Right renal cortex interstitium (tissue), 3 donors: ENCODE data around the gene TTBK1. TPM values are rescaled to one million over a fixed set of nuclear protein-coding genes. Genes with fewer than 3 reads are reported as not detected.

Source experiments
- DNase-seq, 3 donors: peaks; one replicate each; pipeline ENCODE4 v3.0.0-alpha.2; 2013; ENCODE audit warnings: low read depth in 3 of 3, low spot score in 2 of 3
- polyA plus RNA-seq, 3 donors: library from polyadenylated mRNA; unstranded; fragments of 120-200 nt; gene quantifications; one replicate each; pipeline ENCODE4 v1.2.1, GENCODE V29; 2013; ENCODE audit not compliant: insufficient read length in 3 of 3

The TTBK1 gene
- polyA plus RNA-seq, 3 donors: 0.27 to 0.29 (median 0.28) TPM

DNA sequence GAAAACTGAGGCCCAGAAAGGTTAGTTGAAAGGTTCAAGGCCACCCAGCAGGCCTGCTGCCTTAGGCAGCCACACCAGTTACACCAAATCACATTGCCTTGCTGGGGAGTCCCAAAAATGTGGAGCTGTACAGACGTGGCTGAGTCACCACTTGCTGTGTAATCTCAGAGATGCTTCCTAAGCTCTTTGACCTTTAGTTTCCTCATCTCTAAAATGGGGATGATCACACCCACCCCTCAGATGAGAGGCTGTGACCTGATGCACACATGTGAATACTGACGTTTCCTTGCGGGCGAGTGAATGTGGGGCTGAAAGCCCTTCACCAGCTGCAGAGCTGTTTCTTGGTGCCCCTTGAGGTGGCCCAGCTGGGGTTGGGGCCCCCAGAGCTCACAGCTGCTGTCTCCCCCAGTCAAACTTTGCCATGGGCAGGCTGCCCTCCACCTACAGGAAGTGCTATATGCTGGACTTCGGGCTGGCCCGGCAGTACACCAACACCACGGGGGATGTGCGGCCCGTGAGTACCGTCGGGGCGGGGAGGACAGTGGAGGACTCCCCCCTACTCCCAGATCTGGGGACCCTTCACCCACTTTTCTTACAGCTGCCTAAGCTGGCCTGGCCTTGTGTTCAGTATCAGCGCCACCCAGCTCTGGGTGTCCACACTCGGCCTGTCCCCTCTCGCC, 11.0 kb downstream of the TTBK1 start:
- DNase-seq: no peak

- DNase-seq: no peak
Observed at GRCh38 chr6:43254846-43255245, 11.6 kb downstream of the TTBK1 start.

- no peak for DNase-seq
Observed at GRCh38 chr6:43255408-43256054, 12.2 kb downstream of the TTBK1 start.

DNA sequence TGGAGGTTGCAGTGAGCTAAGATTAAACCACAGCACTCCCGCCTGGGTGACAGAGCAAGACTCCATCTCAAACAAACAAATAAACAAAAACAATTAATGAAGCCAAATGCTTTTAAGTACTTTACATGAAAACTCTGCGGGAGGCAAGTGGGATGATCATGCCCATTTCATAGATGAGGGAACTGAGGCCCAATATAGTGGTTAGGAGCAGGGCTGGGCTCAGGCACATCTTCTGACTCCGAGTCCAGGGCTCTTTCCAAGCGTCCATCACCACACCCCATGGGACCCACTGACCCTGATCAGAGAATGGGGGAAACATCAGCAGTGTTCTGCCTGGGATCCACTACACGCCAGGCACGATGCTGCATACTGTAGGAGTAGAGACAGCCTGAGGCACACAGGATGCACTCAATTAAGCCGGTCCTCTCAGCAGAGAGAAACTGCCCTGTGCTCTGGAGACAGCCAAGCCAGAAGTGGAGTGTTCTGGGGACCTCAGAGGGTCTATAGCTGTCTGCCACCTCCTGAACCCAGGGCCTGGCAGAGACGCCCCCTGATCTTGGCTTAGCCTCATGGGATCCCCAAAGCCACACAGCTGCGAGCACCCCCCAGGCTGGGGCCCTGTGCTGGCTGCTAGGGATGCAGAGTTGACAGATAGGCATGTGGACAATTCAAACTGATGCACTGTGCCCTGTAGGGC, 13.5 kb downstream of the TTBK1 start:
- no peak for DNase-seq

GRCh38 chr6:43257367-43258145, 14.3 kb downstream of the TTBK1 start:
- DNase-seq: no peak

DNA sequence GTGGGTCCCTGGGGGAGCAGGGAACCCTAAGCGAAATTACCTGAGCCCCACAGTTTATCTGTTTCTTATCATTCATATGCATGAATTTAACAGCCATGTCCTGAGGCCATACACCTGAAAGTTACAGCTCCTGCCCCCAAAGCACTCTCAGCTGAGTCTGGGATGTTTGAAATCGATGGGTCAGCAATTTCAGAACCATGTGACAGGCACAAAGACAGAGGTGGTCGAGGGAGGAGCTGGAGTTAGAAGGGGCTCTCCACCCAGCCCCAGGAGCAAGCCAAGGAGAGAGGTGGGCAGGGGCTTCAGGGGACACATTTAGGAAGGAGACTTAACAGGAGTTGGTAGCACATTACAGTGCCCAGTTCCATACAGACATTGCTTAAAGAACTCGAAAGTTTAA, 14.9 kb downstream of the TTBK1 start:
- DNase-seq: no peak

DNA sequence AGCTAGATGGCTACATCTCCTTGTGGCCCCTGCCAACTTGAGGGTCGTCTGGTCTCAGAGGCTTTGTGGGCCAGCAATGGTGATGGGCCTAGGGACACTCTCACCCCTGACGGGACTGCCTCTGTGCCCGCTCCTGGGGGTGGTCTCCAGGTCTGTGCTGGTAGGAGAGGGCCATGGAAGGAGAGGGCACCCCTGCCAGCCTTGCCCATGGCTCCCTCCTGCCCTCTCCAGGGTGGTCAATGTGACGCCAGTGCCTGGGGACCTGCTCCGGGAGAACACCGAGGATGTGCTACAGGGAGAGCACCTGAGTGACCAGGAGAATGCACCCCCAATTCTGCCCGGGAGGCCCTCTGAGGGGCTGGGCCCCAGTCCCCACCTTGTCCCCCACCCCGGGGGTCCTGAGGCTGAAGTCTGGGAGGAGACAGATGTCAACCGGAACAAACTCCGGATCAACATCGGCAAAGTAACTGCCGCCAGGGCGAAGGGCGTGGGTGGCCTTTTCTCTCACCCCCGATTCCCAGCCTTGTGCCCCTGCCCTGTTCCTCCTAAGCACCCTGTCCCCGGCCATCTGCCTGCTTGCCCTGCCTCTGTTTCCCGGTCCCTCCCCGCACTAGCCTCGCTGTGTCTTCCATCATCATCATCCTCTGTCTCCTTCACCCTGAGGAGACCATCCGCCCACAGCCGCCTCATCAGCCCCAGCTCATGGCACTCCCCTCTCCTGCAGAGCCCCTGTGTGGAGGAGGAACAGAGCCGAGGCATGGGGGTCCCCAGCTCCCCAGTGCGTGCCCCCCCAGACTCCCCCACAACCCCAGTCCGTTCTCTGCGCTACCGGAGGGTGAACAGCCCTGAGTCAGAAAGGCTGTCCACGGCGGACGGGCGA, 15.8 kb downstream of the TTBK1 start:
- no peak for DNase-seq

DNA sequence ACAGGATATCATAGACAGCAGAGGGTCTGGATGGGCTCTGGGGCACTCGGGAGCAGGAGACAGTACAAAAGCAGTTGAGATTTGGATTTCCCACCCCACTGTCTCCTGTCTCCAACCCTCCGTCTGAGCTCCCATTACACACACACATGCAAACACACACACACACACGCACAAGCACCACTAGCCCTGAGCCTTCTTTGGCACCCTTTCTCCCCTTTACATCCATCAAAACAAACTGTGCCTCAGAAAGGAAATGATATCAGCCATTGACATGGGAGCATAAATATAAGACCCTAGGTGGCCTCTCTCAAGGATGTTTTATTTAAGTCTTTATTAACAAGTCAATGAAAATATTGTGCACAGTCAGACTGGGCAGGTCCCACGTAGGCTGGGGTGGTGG, 17.5 kb downstream of the TTBK1 start:
- DNase-seq: no peak

- no peak for DNase-seq
Observed at GRCh38 chr6:43261198-43261597, 17.9 kb downstream of the TTBK1 start.

GRCh38 chr6:43262000-43262779, 18.9 kb downstream of the TTBK1 start:
- no peak for DNase-seq

- DNase-seq: no peak
Observed at GRCh38 chr6:43262780-43263313, 19.6 kb downstream of the TTBK1 start.

DNA sequence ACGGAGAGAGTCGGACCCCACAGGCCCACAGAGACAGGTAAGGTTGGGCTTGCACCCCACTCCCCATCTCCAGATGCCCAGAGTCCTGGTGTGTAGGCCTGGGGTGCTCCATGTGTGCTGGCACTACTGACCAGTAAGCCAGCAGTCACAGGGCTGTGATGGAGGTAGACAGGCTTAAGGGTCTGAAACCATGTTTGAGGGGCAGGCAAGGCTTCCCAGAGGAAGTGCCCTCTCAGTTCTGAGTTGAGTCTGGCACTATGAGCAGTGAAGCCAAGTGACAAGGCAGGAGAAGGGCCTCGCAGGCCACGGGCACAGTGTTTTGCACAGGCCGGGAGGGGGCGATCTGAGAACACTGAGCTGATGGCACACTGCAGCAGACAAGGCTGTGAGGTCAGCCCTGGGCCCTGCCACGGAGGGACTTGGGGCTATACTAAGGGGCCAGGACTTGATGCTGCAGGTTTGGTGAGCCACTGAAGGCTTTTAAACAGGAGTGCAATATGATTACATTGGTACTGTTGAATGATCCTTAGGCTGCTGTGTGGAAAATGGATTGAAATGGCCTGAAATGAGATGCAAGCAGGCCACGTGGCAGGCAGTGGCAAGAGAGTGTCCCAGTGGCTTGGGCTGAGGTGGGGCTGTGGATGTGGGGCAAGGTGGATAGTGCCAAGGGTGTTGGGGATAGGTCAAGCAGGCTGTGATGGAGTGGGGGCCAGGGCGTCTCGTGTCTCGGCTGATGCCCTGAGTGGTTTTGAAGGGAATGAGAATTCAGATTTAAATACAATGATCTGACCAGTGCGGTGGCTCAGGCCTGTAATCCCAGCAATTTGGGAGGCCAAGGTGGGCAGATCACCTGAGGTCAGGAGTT, 20.3 kb downstream of the TTBK1 start:
- DNase-seq: no peak

DNA sequence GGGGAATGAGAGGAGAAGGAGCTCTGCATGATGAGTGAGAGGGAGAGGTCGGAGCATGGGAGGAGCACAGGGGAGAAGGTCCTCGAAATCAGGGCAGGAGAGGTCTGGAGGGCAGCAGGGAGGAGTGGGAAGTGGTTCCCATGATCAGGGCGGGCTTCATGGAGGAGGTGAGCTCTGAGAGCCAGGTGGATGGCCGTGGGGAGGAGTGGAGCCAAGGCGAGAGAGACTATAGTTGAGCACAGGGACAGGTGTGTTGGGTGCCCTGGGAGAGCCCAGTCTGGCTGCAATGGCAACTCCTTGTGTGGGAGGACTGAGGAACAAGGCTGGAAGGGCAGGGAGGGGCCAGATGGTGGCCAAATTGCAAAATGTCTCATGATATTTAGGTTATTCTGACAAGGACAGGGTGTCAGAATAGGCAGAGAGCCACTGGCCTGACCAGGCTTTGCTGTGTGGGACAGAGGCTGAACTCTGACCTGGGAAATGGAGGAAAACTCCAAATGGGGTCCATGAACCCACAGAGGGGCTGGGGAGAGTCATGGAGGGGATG, 21.4 kb downstream of the TTBK1 start:
- no peak for DNase-seq

DNA sequence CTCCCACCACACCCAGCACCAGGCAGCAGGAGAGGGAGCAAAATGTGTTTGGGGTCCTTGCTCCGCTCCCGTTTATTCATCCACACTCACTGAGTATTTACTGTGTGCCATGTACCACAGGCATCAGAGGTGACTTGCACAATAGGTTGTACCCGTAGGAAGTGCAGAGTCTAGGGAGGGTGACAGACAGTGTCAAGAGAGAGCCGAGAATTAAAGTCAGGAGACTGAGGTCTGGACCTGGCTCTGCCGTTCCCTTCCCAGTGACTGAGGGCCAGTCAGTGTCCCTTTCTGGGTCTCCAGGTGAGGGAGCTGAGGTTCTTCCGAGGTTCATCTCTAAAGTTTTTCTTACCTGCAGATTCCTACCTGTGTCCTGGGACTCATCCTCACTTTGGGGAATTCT, 22.3 kb downstream of the TTBK1 start:
- no peak for DNase-seq

DNA sequence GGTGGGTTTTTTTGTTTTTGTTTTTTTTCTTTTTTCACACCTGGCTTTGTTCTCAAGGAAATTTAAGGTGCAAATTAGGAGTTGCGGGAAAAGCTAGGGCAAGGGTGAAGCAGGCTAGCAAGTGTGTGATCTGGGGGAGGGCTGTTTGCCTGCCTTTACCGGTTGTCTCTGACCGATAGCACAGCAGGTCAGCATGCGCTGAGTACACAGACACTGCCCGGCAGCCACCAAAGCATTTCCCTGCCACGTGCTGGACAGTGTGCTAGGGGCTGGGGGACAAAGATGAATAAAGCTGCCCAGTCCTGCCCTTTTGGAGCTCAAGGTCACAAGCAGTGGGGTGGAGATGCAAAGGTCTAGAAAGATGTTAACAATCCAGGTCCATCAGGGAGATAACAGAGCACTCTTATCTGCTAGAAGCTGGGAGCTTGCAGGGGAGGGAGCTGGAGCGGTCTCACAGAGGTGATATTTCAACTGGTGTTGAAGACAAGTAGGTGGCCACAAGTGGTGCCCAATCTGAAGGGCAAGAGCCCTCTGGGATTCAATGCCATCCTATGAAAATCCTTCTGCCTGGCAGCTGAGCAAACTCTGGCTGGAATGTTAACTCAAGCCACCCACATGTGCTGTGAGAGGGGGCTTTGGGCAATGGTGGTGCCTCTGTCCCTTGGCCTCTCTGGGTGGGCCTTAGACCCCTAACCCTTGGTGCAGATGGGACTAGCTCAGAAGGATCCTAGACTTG, 24.5 kb downstream of the TTBK1 start:
- no peak for DNase-seq

- no peak for DNase-seq
Observed at GRCh38 chr6:43268355-43268700, 25.0 kb downstream of the TTBK1 start.

DNA sequence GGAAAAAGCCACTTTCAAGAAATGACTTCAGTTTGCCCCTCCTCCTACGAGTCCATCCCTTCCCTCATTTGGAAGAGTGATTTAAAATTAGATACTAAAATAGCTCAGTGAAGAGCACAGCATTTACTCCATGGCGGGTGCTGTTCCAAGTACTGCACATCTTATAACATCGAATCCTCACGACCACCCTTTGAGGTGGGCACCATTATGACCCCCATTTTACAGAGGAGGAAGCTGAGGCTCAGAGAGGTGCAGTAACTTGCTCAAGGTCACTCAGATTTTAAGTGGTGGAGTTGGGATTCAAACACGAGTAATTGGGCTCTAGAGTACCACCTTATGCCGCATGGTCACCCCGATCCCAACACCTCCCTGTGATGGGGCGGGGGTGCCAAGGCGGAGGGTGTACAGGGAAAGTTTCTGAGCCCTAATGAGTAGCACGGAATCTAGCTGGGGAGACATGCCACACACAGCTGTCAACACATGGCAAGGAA, 25.5 kb downstream of the TTBK1 start:
- no peak for DNase-seq
